H1 (cell line): ENCODE data around the gene MAGI2.

Experiments
- PHF8 ChIP-seq: fragments of 200-600 bp; sonication (generic); conservative IDR thresholded peaks from 2 replicates; pipeline ENCODE4 v1.7.1; 2012; ENCODE audit warnings: low read depth, mild to moderate bottlenecking, inconsistent platforms, low read length, moderate library complexity
- RXRA ChIP-seq: IDR thresholded peaks from 2 replicates; pipeline ENCODE4 v1.6.1; 2011; ENCODE audit warnings: low read depth, mild to moderate bottlenecking, low read length, moderate library complexity; ENCODE audit not compliant: insufficient read depth
- YY1 ChIP-seq: IDR thresholded peaks from 2 replicates; pipeline ENCODE4 v1.6.1; 2011; ENCODE audit warnings: low read depth, mild to moderate bottlenecking, low read length
- TF ChIP-seq, protein P1 (sequence below): IDR thresholded peaks from 2 replicates; pipeline ENCODE4 v1.6.1; 2011; ENCODE audit warnings: low read length, improper control_type of control experiment
- TF ChIP-seq, protein P2 (sequence below), 3 experiments: IDR thresholded peaks; 1 replicate in 2 of 3; 2 replicates in 1 of 3; pipeline versions ENCODE4 v1.5.1 to v1.6.1; 2011; ENCODE audit warnings: low read length in 3 of 3, mild to moderate bottlenecking in 3 of 3, inconsistent platforms in 2 of 3, low read depth in 1 of 3, moderate library complexity in 1 of 3; ENCODE audit not compliant: insufficient read depth in 1 of 3; ENCODE audit errors: control extremely low read depth in 1 of 3

GRCh38 chr7:78095549-78095948 lies 1357.9 kb downstream of the MAGI2 start:
- TF ChIP-seq, protein P1, sequence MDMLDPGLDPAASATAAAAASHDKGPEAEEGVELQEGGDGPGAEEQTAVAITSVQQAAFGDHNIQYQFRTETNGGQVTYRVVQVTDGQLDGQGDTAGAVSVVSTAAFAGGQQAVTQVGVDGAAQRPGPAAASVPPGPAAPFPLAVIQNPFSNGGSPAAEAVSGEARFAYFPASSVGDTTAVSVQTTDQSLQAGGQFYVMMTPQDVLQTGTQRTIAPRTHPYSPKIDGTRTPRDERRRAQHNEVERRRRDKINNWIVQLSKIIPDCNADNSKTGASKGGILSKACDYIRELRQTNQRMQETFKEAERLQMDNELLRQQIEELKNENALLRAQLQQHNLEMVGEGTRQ, result no peak
- TF ChIP-seq PHF8 (no peak), YY1 (no peak), RXRA (no peak)
- TF ChIP-seq, protein P2, sequence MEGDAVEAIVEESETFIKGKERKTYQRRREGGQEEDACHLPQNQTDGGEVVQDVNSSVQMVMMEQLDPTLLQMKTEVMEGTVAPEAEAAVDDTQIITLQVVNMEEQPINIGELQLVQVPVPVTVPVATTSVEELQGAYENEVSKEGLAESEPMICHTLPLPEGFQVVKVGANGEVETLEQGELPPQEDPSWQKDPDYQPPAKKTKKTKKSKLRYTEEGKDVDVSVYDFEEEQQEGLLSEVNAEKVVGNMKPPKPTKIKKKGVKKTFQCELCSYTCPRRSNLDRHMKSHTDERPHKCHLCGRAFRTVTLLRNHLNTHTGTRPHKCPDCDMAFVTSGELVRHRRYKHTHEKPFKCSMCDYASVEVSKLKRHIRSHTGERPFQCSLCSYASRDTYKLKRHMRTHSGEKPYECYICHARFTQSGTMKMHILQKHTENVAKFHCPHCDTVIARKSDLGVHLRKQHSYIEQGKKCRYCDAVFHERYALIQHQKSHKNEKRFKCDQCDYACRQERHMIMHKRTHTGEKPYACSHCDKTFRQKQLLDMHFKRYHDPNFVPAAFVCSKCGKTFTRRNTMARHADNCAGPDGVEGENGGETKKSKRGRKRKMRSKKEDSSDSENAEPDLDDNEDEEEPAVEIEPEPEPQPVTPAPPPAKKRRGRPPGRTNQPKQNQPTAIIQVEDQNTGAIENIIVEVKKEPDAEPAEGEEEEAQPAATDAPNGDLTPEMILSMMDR (IDR thresholded peaks at IDR 0.05; ENCODE audit: control extremely low read depth in 1 of 3, insufficient read depth in 1 of 3, low read depth in 1 of 3, low read length in 3 of 3), result no peak
